Measurements from ENCODE around the gene VWF. TPM values are rescaled to one million over a fixed set of nuclear protein-coding genes. Genes with fewer than 3 reads are reported as not detected.
A peak's percentile ranks its signal among the peaks of the same experiment; 100 is the strongest.
"Not testable (repeated sequence)": the region's sequence is repeated elsewhere in the genome, so short reads cannot be mapped to it uniquely, and the experiment has no call there.

VWF gene
- total RNA-seq, 3 donors from 2014 or later = 34.3 to 82.5 (median 72.9) TPM

- TF ChIP-seq CTCF (IDR thresholded peaks at IDR 0.05) = no peak
- no peak for ATAC-seq
Measured at GRCh38 chr12:6031001-6031400, 93.5 kb downstream of the VWF start.

GRCh38 chr12:6030081-6030480 is 94.4 kb downstream of the VWF start:
- intact Hi-C loops (cut with DNase I, micrococcal nuclease) = no loop called here
- Histone ChIP-seq H3K36me3 (ENCODE audit: low read depth) (no peaks in the 10 kb centered on the region), H3K9me3 (no peaks in the 10 kb centered on the region), H3K4me3 (no peak overlapping the region), H3K4me1 (ENCODE audit: low read depth) (no peaks in the 10 kb centered on the region)
- ATAC-seq (no peak), DNase-seq (no peak)
- TF ChIP-seq CTCF (IDR thresholded peaks at IDR 0.05) = no peak

More at GRCh38 chr12:6031001-6031400, 93.5 kb downstream of the VWF start:
- Histone ChIP-seq H3K4me3 (no peak overlapping the region), H3K9me3 (no peaks in the 10 kb centered on the region), H3K4me1 (ENCODE audit: low read depth) (no peaks in the 10 kb centered on the region), H3K36me3 (ENCODE audit: low read depth) (no peaks in the 10 kb centered on the region)
- DNase-seq = no peak
- intact Hi-C loops (cut with DNase I, micrococcal nuclease) = no loop called here

GRCh38 chr12:6029401-6029800 is 95.1 kb downstream of the VWF start:
- ATAC-seq = no peak

GRCh38 chr12:6026998-6027397 is 97.5 kb downstream of the VWF start:
- H3K4me1 ChIP-seq (ENCODE audit: low read depth) = no peaks in the 10 kb centered on the region
- ATAC-seq (no peak), DNase-seq (no peak)
- no peak for TF ChIP-seq CTCF (IDR thresholded peaks at IDR 0.05)
- H3K9me3 ChIP-seq = no peaks in the 10 kb centered on the region
- no peaks in the 10 kb centered on the region for H3K36me3 ChIP-seq (ENCODE audit: low read depth)
- intact Hi-C loops (cut with DNase I, micrococcal nuclease) = no loop called here
- H3K4me3 ChIP-seq = no peak overlapping the region

More at GRCh38 chr12:6029401-6029800, 95.1 kb downstream of the VWF start:
- intact Hi-C loops (cut with DNase I, micrococcal nuclease) = no loop called here
- no peaks in the 10 kb centered on the region for H3K36me3 ChIP-seq (ENCODE audit: low read depth)
- no peaks in the 10 kb centered on the region for H3K9me3 ChIP-seq
- TF ChIP-seq CTCF (IDR thresholded peaks at IDR 0.05) = no peak
- H3K4me3 ChIP-seq = no peak overlapping the region
- no peaks in the 10 kb centered on the region for H3K4me1 ChIP-seq (ENCODE audit: low read depth)
- no peak for DNase-seq

GRCh38 chr12:6025703-6026298 is 98.7 kb downstream of the VWF start:
- intact Hi-C loops (cut with DNase I, micrococcal nuclease); H3K4me1 ChIP-seq (ENCODE audit: low read depth); DNase-seq; H3K36me3 ChIP-seq (ENCODE audit: low read depth); H3K4me3 ChIP-seq; ATAC-seq; H3K9me3 ChIP-seq: not testable (repeated sequence)

DNA sequence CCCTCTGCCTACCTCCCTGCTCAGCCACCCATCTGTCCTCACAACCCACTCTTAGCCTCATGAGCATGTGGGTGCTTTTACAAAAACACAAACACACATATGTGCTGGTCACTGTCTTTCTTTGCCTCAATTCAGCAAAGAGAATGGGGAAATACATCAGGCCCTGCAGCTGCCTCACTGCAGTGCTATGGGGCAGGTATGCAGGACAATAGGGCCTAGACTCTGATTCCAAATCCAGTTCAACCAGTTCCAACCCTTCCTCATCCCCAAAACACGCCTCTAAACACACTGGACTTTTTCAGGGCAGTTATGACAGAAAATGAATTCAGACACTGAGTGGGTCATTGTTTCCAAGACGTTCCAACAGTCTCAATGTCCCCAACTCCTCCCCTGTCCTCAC is 100.4 kb downstream of the VWF start:
- intact Hi-C loops (cut with DNase I, micrococcal nuclease); H3K36me3 ChIP-seq (ENCODE audit: low read depth); H3K4me1 ChIP-seq (ENCODE audit: low read depth); H3K4me3 ChIP-seq; H3K9me3 ChIP-seq; DNase-seq; ATAC-seq: not testable (repeated sequence)

DNA sequence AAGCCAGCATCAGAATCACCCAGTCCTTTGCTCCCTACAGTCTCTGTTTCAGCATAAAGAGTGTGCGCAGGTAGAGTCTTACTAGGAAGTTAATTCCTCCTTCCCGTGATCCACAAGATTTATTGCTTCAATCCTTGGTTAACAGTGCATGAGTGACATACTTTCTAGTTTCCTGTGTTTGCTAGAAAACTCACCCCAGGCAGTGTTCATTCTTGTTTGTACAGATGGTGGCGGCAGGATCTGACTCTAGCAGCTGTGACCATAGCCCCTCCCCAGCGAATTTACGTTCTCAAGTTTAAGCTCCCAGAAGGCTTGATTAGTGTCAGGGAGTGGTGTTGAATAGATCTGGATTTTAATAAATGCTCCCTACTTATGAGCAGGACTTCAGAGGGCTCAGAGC is 103.5 kb downstream of the VWF start:
- no peak for TF ChIP-seq CTCF (IDR thresholded peaks at IDR 0.05)
- Histone ChIP-seq H3K36me3 (ENCODE audit: low read depth) (no peaks in the 10 kb centered on the region), H3K4me1 (ENCODE audit: low read depth) (no peaks in the 10 kb centered on the region), H3K9me3 (no peaks in the 10 kb centered on the region), H3K4me3 (no peak overlapping the region)
- intact Hi-C loops (cut with DNase I, micrococcal nuclease) = no loop called here
- DNase-seq (peak in 1 of 3 donors; percentile 8), ATAC-seq (peak; percentile 66)

- H3K4me1 ChIP-seq (ENCODE audit: low read depth); H3K36me3 ChIP-seq (ENCODE audit: low read depth); DNase-seq; H3K9me3 ChIP-seq; intact Hi-C loops (cut with DNase I, micrococcal nuclease); H3K4me3 ChIP-seq: not testable (repeated sequence)
- ATAC-seq = peak; percentile 36
Measured at GRCh38 chr12:6020511-6020910, 104.0 kb downstream of the VWF start.

DNA sequence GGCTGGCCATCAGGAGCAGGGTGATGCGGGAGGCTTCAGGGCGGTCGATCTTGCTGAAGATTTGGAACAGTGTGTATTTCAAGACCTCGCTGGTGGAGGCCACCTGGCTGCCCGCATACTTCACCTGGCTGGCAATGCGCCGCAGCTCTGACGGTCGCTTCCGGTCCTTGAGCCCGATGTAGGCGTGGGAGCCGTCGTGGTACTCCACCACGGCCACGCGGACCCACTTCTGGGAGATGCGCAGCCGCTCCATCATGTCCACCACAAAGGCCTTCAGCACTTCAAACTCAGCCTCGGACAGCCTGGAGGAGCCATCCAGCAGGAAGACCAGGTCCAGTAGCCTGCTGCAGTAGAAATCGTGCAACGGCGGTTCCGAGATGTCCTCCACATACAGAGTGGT is 105.2 kb downstream of the VWF start:
- H3K4me1 ChIP-seq (ENCODE audit: low read depth); H3K36me3 ChIP-seq (ENCODE audit: low read depth); DNase-seq; ATAC-seq; H3K9me3 ChIP-seq; H3K4me3 ChIP-seq; intact Hi-C loops (cut with DNase I, micrococcal nuclease): not testable (repeated sequence)
